Transverse colon (tissue), 3 donors: Measurements from ENCODE around the gene PJA2.

Source experiments
- EP300 ChIP-seq: sonication (generic); formaldehyde crosslinking; IDR thresholded peaks from one replicate; pipeline ENCODE4 v1.6.1; 2017; ENCODE audit warnings: antibody characterized with exemption, low read depth
- TF ChIP-seq, protein P1 (sequence below), 5 experiments: fragments of 200-600 bp in 3 of 5; fragments of 450-650 bp in 2 of 5; sonication (generic) in 3 of 5; IDR thresholded peaks; 1 replicate in 2 of 5; 2 replicates in 3 of 5; pipeline ENCODE4 v1.5.1; 2016 to 2017; ENCODE audit warnings: antibody characterized with exemption in 5 of 5, inconsistent platforms in 3 of 5, mild to moderate bottlenecking in 2 of 5, moderate library complexity in 1 of 5

DNA sequence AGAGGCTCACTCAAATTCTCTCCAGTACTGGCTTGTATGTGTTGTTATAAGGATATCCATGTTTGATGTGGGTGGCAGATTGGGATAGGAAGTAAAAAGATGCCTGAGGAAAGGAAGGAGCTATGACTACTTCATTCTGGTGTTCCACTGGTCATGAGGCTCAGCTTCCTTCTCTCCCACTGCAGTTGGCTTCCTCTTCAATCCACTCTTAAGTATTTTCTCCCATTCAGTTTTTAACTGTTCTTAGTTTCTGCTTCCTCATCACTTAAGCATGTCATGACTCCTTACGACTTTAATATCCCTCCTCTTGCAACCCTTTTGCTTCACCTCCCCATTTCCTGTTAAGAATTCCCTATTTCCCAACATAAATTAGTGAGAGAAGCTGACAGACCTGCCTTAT is 81.1 kb downstream of the PJA2 start:
- TF ChIP-seq, protein P1, sequence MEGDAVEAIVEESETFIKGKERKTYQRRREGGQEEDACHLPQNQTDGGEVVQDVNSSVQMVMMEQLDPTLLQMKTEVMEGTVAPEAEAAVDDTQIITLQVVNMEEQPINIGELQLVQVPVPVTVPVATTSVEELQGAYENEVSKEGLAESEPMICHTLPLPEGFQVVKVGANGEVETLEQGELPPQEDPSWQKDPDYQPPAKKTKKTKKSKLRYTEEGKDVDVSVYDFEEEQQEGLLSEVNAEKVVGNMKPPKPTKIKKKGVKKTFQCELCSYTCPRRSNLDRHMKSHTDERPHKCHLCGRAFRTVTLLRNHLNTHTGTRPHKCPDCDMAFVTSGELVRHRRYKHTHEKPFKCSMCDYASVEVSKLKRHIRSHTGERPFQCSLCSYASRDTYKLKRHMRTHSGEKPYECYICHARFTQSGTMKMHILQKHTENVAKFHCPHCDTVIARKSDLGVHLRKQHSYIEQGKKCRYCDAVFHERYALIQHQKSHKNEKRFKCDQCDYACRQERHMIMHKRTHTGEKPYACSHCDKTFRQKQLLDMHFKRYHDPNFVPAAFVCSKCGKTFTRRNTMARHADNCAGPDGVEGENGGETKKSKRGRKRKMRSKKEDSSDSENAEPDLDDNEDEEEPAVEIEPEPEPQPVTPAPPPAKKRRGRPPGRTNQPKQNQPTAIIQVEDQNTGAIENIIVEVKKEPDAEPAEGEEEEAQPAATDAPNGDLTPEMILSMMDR (IDR thresholded peaks at IDR 0.05), result no peak
- TF ChIP-seq EP300, result no peak
